CD4-positive, alpha-beta memory T cell (primary cell): ENCODE results near the gene FSTL4. TPM values are rescaled to one million over a fixed set of nuclear protein-coding genes. Genes with fewer than 3 reads are reported as not detected.
A peak's percentile ranks its signal among the peaks of the same experiment; 100 is the strongest.

Experiments used
- CTCF ChIA-PET: fragments of 350-600 bp; sonication (Branson Sonifier 250); formaldehyde crosslinking; loops from one replicate; lab custom pipeline; 2021; ENCODE audit warnings: inconsistent platforms; ENCODE audit not compliant: partially characterized antibody; lab: Charles Lee
- POLR2A ChIA-PET: fragments of 350-600 bp; sonication (Branson Sonifier 250); formaldehyde crosslinking; loops from one replicate; lab custom pipeline; 2021; ENCODE audit not compliant: partially characterized antibody; lab: Charles Lee
- DNase-seq, 5 donors: peaks; one replicate each; pipeline versions ENCODE4 v3.0.0 to v3.0.0-alpha.2; 2020 to 2022; ENCODE audit warnings: mixed read lengths in 1 of 5
- H3K27ac ChIP-seq: one replicate; pipeline ENCODE4 v1.7.0; 2013; ENCODE audit warnings: low read depth, low read length
- H3K27me3 ChIP-seq: 2 replicates; pipeline ENCODE4 v1.7.0; 2013; ENCODE audit warnings: mild to moderate bottlenecking, low read length, moderate library complexity; ENCODE audit not compliant: insufficient read depth
- H3K36me3 ChIP-seq: 2 replicates; pipeline ENCODE4 v1.7.0; 2013; ENCODE audit warnings: mild to moderate bottlenecking, low read length, moderate library complexity; ENCODE audit not compliant: insufficient read depth
- H3K4me1 ChIP-seq: 2 replicates; pipeline ENCODE4 v1.7.0; 2013; ENCODE audit warnings: mild to moderate bottlenecking, low read length, moderate library complexity; ENCODE audit not compliant: insufficient read depth
- H3K4me3 ChIP-seq, 2 donors: one replicate each; pipeline ENCODE4 v1.7.0; 2013; ENCODE audit warnings: low read length in 2 of 2, mild to moderate bottlenecking in 1 of 2
- H3K9me3 ChIP-seq, 2 donors: one replicate each; pipeline ENCODE4 v1.7.0; 2013; ENCODE audit warnings: low read length in 2 of 2, control low read depth in 1 of 2; ENCODE audit not compliant: control insufficient read depth in 1 of 2
- H3K27ac Mint-ChIP-seq, 7 donors: one replicate each; pipeline ENCODE4 v1.8.0; 2020 to 2021; ENCODE audit warnings: mixed read lengths in 7 of 7, mild to moderate bottlenecking in 6 of 7, inconsistent platforms in 3 of 7, moderate library complexity in 3 of 7
- H3K27me3 Mint-ChIP-seq, 2 donors: one replicate each; pipeline ENCODE4 v1.8.0; 2020 to 2021; ENCODE audit warnings: mixed read lengths in 2 of 2
- H3K36me3 Mint-ChIP-seq, 2 donors: one replicate each; pipeline ENCODE4 v1.8.0; 2020 to 2021; ENCODE audit warnings: mixed read lengths in 2 of 2, inconsistent platforms in 1 of 2, mild to moderate bottlenecking in 1 of 2
- H3K4me1 Mint-ChIP-seq, 4 donors: one replicate each; pipeline ENCODE4 v1.8.0; 2020 to 2021; ENCODE audit warnings: mixed read lengths in 4 of 4, mild to moderate bottlenecking in 1 of 4
- H3K4me3 Mint-ChIP-seq, 8 donors: one replicate each; pipeline ENCODE4 v1.8.0; 2020 to 2021; ENCODE audit warnings: mixed read lengths in 8 of 8, mild to moderate bottlenecking in 7 of 8, moderate library complexity in 6 of 8, inconsistent platforms in 3 of 8
- H3K9me3 Mint-ChIP-seq, 8 donors: one replicate each; pipeline ENCODE4 v1.8.0; 2020 to 2021; ENCODE audit warnings: mixed read lengths in 8 of 8, mild to moderate bottlenecking in 5 of 8, inconsistent platforms in 3 of 8, moderate library complexity in 1 of 8
- intact Hi-C: fragments of 100-400 bp; cut with micrococcal nuclease; formaldehyde crosslinking; loops from one replicate; pipeline ENCODE4 v1.15.1; 2023
- polyA plus RNA-seq, 2 donors: library from polyadenylated mRNA; unstranded; fragments of 300-500 nt; fragmentation: Illumina TruSeq; gene quantifications; one replicate each; pipeline ENCODE4 v1.2.3, GENCODE V29; 2021
- total RNA-seq, 2 experiments: library from RNA; stranded (reverse); gene quantifications; one replicate each; pipeline ENCODE4 v1.2.3, GENCODE V29; 2021

FSTL4 gene
- total and polyA plus RNA-seq, 4 experiments from 2014 or later = not detected

GRCh38 chr5:133610489-133611356, 1.6 kb downstream of the FSTL4 start:
- Histone ChIP-seq H3K36me3 (no peaks in the 10 kb centered on the region), H3K4me1 (peaks cover 10% of the 10 kb centered on the region), H3K27me3 (peaks cover 18% of the 10 kb centered on the region), H3K4me3 (peak overlapping the region; percentile 17 to 27), H3K27ac (no peak overlapping the region), H3K9me3 (no peaks in the 10 kb centered on the region)
- Mint-ChIP-seq H3K27ac (no peak overlapping the region), H3K9me3 (peaks cover 0 to 3% (median 0%) of the 10 kb centered on the region in 8 donors), H3K36me3 (peaks cover 0 to 1% of the 10 kb centered on the region in 2 donors), H3K4me1 (peaks cover 5 to 23% (median 14%) of the 10 kb centered on the region in 4 donors), H3K27me3 (peaks cover 33 to 44% of the 10 kb centered on the region in 2 donors), H3K4me3 (peak overlapping the region; percentile 68 to 84 (median 76))
- POLR2A ChIA-PET = no interaction called here
- peak in 4 of 5 donors; percentile 15 to 23 (median 20) for DNase-seq
- intact Hi-C loops = loop anchor here (5.0 kb wide), 1 partner anchor 498 kb away; no protein-coding TSS in a partner anchor
- CTCF ChIA-PET = interaction anchor here (1.0 to 2.1 kb wide), 6 partner anchors 9 to 187 kb away, joined by 3 to 10 read pairs (median 5); no protein-coding TSS in a partner anchor

GRCh38 chr5:133607451-133607850, 4.9 kb downstream of the FSTL4 start:
- H3K27me3 Mint-ChIP-seq = peaks cover 23 to 36% of the 10 kb centered on the region in 2 donors

GRCh38 chr5:133606835-133607234, 5.5 kb downstream of the FSTL4 start:
- peaks cover 2 to 13% (median 9%) of the 10 kb centered on the region in 4 donors for H3K4me1 Mint-ChIP-seq
- H3K4me1 ChIP-seq = peaks cover 10% of the 10 kb centered on the region
- no peak overlapping the region for H3K4me3 Mint-ChIP-seq
- CTCF ChIA-PET = no interaction called here
- no peaks in the 10 kb centered on the region for H3K9me3 ChIP-seq
- peaks cover 24 to 37% of the 10 kb centered on the region in 2 donors for H3K27me3 Mint-ChIP-seq
- H3K4me3 ChIP-seq = no peak overlapping the region
- no peaks in the 10 kb centered on the region for H3K36me3 ChIP-seq
- H3K9me3 Mint-ChIP-seq = no peaks in the 10 kb centered on the region
- POLR2A ChIA-PET = no interaction called here
- no peaks in the 10 kb centered on the region for H3K36me3 Mint-ChIP-seq
- no peak overlapping the region for H3K27ac ChIP-seq
- no peak overlapping the region for H3K27ac Mint-ChIP-seq
- H3K27me3 ChIP-seq = peaks cover 13% of the 10 kb centered on the region
- DNase-seq = no peak
- intact Hi-C loops = no loop called here

More at GRCh38 chr5:133607451-133607850, 4.9 kb downstream of the FSTL4 start:
- no peaks in the 10 kb centered on the region for H3K9me3 ChIP-seq
- Mint-ChIP-seq H3K4me1 (peaks cover 2 to 13% (median 9%) of the 10 kb centered on the region in 4 donors), H3K27ac (no peak overlapping the region), H3K9me3 (no peaks in the 10 kb centered on the region), H3K36me3 (no peaks in the 10 kb centered on the region), H3K4me3 (no peak overlapping the region)
- no peaks in the 10 kb centered on the region for H3K36me3 ChIP-seq
- H3K27me3 ChIP-seq = peaks cover 13% of the 10 kb centered on the region
- H3K4me3 ChIP-seq = no peak overlapping the region
- no peak overlapping the region for H3K27ac ChIP-seq
- ChIA-PET POLR2A (no interaction called here), CTCF (interaction anchor here (1.3 kb wide), 1 partner anchor 166 kb away, joined by 3 read pairs; no protein-coding TSS in a partner anchor)
- DNase-seq = no peak
- intact Hi-C loops = no loop called here
- peaks cover 10% of the 10 kb centered on the region for H3K4me1 ChIP-seq

GRCh38 chr5:133605323-133605722, 7.0 kb downstream of the FSTL4 start:
- no peaks in the 10 kb centered on the region for H3K9me3 ChIP-seq
- H3K4me1 ChIP-seq = no peaks in the 10 kb centered on the region
- Mint-ChIP-seq H3K4me3 (no peak overlapping the region), H3K27me3 (peaks cover 20 to 31% of the 10 kb centered on the region in 2 donors), H3K9me3 (no peaks in the 10 kb centered on the region), H3K4me1 (peaks cover 0 to 7% (median under 1%) of the 10 kb centered on the region in 4 donors), H3K36me3 (no peaks in the 10 kb centered on the region), H3K27ac (no peak overlapping the region)
- no peak for DNase-seq
- intact Hi-C loops = no loop called here
- no peaks in the 10 kb centered on the region for H3K36me3 ChIP-seq
- ChIA-PET POLR2A (no interaction called here), CTCF (interaction anchor here (1.3 kb wide), 1 partner anchor 182 kb away, joined by 3 read pairs; no protein-coding TSS in a partner anchor)
- H3K4me3 ChIP-seq = no peak overlapping the region
- no peak overlapping the region for H3K27ac ChIP-seq
- peaks cover 1% of the 10 kb centered on the region for H3K27me3 ChIP-seq

GRCh38 chr5:133603711-133604110, 8.6 kb downstream of the FSTL4 start:
- Histone ChIP-seq H3K27me3 (no peaks in the 10 kb centered on the region), H3K9me3 (no peaks in the 10 kb centered on the region), H3K4me1 (no peaks in the 10 kb centered on the region), H3K4me3 (no peak overlapping the region), H3K36me3 (no peaks in the 10 kb centered on the region), H3K27ac (no peak overlapping the region)
- Mint-ChIP-seq H3K27ac (no peak overlapping the region), H3K4me3 (no peak overlapping the region), H3K4me1 (no peaks in the 10 kb centered on the region), H3K9me3 (no peaks in the 10 kb centered on the region), H3K36me3 (no peaks in the 10 kb centered on the region), H3K27me3 (peaks cover 8 to 22% of the 10 kb centered on the region in 2 donors)
- intact Hi-C loops = no loop called here
- POLR2A ChIA-PET = no interaction called here
- CTCF ChIA-PET = no interaction called here
- no peak for DNase-seq

- Histone ChIP-seq H3K27ac (no peak overlapping the region), H3K4me1 (no peaks in the 10 kb centered on the region), H3K9me3 (no peaks in the 10 kb centered on the region), H3K36me3 (no peaks in the 10 kb centered on the region), H3K27me3 (no peaks in the 10 kb centered on the region), H3K4me3 (no peak overlapping the region)
- no peaks in the 10 kb centered on the region for H3K36me3 Mint-ChIP-seq
- DNase-seq = no peak
- no peak overlapping the region for H3K4me3 Mint-ChIP-seq
- CTCF ChIA-PET = interaction anchor here (0.7 kb wide), 1 partner anchor 179 kb away, joined by 3 read pairs; no protein-coding TSS in a partner anchor
- no peaks in the 10 kb centered on the region for H3K9me3 Mint-ChIP-seq
- peaks cover 7 to 22% of the 10 kb centered on the region in 2 donors for H3K27me3 Mint-ChIP-seq
- no peaks in the 10 kb centered on the region for H3K4me1 Mint-ChIP-seq
- intact Hi-C loops = no loop called here
- POLR2A ChIA-PET = no interaction called here
- H3K27ac Mint-ChIP-seq = no peak overlapping the region
These were observed 9.4 kb downstream of the FSTL4 start for GRCh38 chr5:133602835-133603380.

- no peak overlapping the region for H3K4me3 ChIP-seq
- H3K36me3 Mint-ChIP-seq = no peaks in the 10 kb centered on the region
- H3K9me3 Mint-ChIP-seq = no peaks in the 10 kb centered on the region
- H3K36me3 ChIP-seq = no peaks in the 10 kb centered on the region
- ChIA-PET CTCF (no interaction called here), POLR2A (no interaction called here)
- H3K4me1 ChIP-seq = no peaks in the 10 kb centered on the region
- no peaks in the 10 kb centered on the region for H3K9me3 ChIP-seq
- no peaks in the 10 kb centered on the region for H3K4me1 Mint-ChIP-seq
- H3K27me3 Mint-ChIP-seq = peaks cover 4 to 10% of the 10 kb centered on the region in 2 donors
- no peaks in the 10 kb centered on the region for H3K27me3 ChIP-seq
- intact Hi-C loops = no loop called here
- no peak for DNase-seq
- no peak overlapping the region for H3K27ac Mint-ChIP-seq
- no peak overlapping the region for H3K27ac ChIP-seq
- H3K4me3 Mint-ChIP-seq = no peak overlapping the region
These were observed 12.7 kb downstream of the FSTL4 start for GRCh38 chr5:133599600-133599999.
